ENCODE results near the gene UTP3.

Gene UTP3

GRCh38 chr4:70709611-70710205 is 21.4 kb downstream of the UTP3 start:
- TF ChIP-seq CTCF (conservative IDR thresholded peaks at IDR 0.05; ENCODE audit: control insufficient read depth, insufficient read depth, low read depth, low read length), result no peak
- DNase-seq (ENCODE audit: low read depth), result no peak
- no peak overlapping the region for H3K4me3 ChIP-seq (ENCODE audit: control insufficient read depth, low read depth, low read length)

GRCh38 chr4:70711599-70711998 is 23.3 kb downstream of the UTP3 start:
- H3K4me3 ChIP-seq (ENCODE audit: control insufficient read depth, low read depth, low read length), result no peak overlapping the region
- DNase-seq (ENCODE audit: low read depth), result no peak
- no peak for TF ChIP-seq CTCF (conservative IDR thresholded peaks at IDR 0.05; ENCODE audit: control insufficient read depth, insufficient read depth, low read depth, low read length)

GRCh38 chr4:70712150-70712549 is 23.8 kb downstream of the UTP3 start:
- TF ChIP-seq CTCF (conservative IDR thresholded peaks at IDR 0.05; ENCODE audit: control insufficient read depth, insufficient read depth, low read depth, low read length), result no peak

GRCh38 chr4:70712604-70713452 is 24.5 kb downstream of the UTP3 start:
- no peak for DNase-seq (ENCODE audit: low read depth)
- TF ChIP-seq CTCF (conservative IDR thresholded peaks at IDR 0.05; ENCODE audit: control insufficient read depth, insufficient read depth, low read depth, low read length), result no peak
- H3K4me3 ChIP-seq (ENCODE audit: control insufficient read depth, low read depth, low read length), result no peak overlapping the region

More at GRCh38 chr4:70712150-70712549, 23.8 kb downstream of the UTP3 start:
- H3K4me3 ChIP-seq (ENCODE audit: control insufficient read depth, low read depth, low read length), result no peak overlapping the region
- DNase-seq (ENCODE audit: low read depth), result peak; percentile 62

GRCh38 chr4:70713453-70714078 is 25.2 kb downstream of the UTP3 start:
- DNase-seq (ENCODE audit: low read depth), result no peak
- TF ChIP-seq CTCF (conservative IDR thresholded peaks at IDR 0.05; ENCODE audit: control insufficient read depth, insufficient read depth, low read depth, low read length), result no peak
- no peak overlapping the region for H3K4me3 ChIP-seq (ENCODE audit: control insufficient read depth, low read depth, low read length)

GRCh38 chr4:70714079-70714887 is 26.0 kb downstream of the UTP3 start:
- no peak for TF ChIP-seq CTCF (conservative IDR thresholded peaks at IDR 0.05; ENCODE audit: control insufficient read depth, insufficient read depth, low read depth, low read length)
- DNase-seq (ENCODE audit: low read depth), result no peak

More at GRCh38 chr4:70714079-70714887, 26.0 kb downstream of the UTP3 start:
- no peak overlapping the region for H3K4me3 ChIP-seq (ENCODE audit: control insufficient read depth, low read depth, low read length)

Data from fibroblast of mammary gland (primary cell).